GM04504 (cell line): Measurements from ENCODE around the gene UST.
"Not testable (repeated sequence)": the region's sequence is repeated elsewhere in the genome, so short reads cannot be mapped to it uniquely, and the experiment has no call there.

Source experiments
- DNase-seq: peaks from one replicate; pipeline ENCODE4 v3.0.0-alpha.2; 2012; ENCODE audit warnings: low read depth

UST gene

GRCh38 chr6:148868901-148869300 lies 122.1 kb downstream of the UST start:
- DNase-seq = no peak

- peak; percentile 91 for DNase-seq
These were observed 122.8 kb downstream of the UST start for GRCh38 chr6:148869585-148869984.

- no peak for DNase-seq
These were observed 126.3 kb downstream of the UST start for GRCh38 chr6:148873154-148873553.

GRCh38 chr6:148873868-148874267 lies 127.0 kb downstream of the UST start:
- DNase-seq = no peak

- no peak for DNase-seq
These were observed 128.0 kb downstream of the UST start for GRCh38 chr6:148874698-148875293.

GRCh38 chr6:148878683-148879082 lies 131.9 kb downstream of the UST start:
- DNase-seq = no peak

GRCh38 chr6:148880742-148881141 lies 133.9 kb downstream of the UST start:
- not testable (repeated sequence) for DNase-seq

- no peak for DNase-seq
These were observed 134.9 kb downstream of the UST start for GRCh38 chr6:148881593-148882311.

GRCh38 chr6:148883270-148883669 lies 136.4 kb downstream of the UST start:
- no peak for DNase-seq

- DNase-seq = no peak
These were observed 137.6 kb downstream of the UST start for GRCh38 chr6:148884461-148884860.

- peak; percentile 17 for DNase-seq
These were observed 138.5 kb downstream of the UST start for GRCh38 chr6:148885136-148885865.

- no peak for DNase-seq
These were observed 139.4 kb downstream of the UST start for GRCh38 chr6:148885925-148886845.

- no peak for DNase-seq
These were observed 140.4 kb downstream of the UST start for GRCh38 chr6:148887181-148887580.

GRCh38 chr6:148888856-148889255 lies 142.0 kb downstream of the UST start:
- no peak for DNase-seq

- DNase-seq = no peak
These were observed 143.3 kb downstream of the UST start for GRCh38 chr6:148890096-148890495.

- DNase-seq = no peak
These were observed 144.0 kb downstream of the UST start for GRCh38 chr6:148890652-148891404.

- DNase-seq = no peak
These were observed 144.6 kb downstream of the UST start for GRCh38 chr6:148891405-148891783.

GRCh38 chr6:148892247-148892646 lies 145.4 kb downstream of the UST start:
- no peak for DNase-seq

- no peak for DNase-seq
These were observed 146.2 kb downstream of the UST start for GRCh38 chr6:148893073-148893472.

GRCh38 chr6:148893481-148893880 lies 146.7 kb downstream of the UST start:
- DNase-seq = no peak

GRCh38 chr6:148898376-148899014 lies 151.7 kb downstream of the UST start:
- DNase-seq = peak; percentile 28
